CD14-positive monocyte (primary cell): ENCODE results near the gene WIZ. TPM values are rescaled to one million over a fixed set of nuclear protein-coding genes. Genes with fewer than 3 reads are reported as not detected.
A peak's percentile ranks its signal among the peaks of the same experiment; 100 is the strongest.

Experiments used
- DNase-seq, 3 donors: peaks; one replicate each; pipeline ENCODE4 v3.0.0-alpha.2; 2011 to 2022
- H2AFZ ChIP-seq: 2 replicates; pipeline ENCODE4 v1.6.0; 2012; ENCODE audit warnings: mild to moderate bottlenecking, low read depth, low read length, inconsistent platforms; ENCODE audit not compliant: insufficient read depth, poor library complexity, severe bottlenecking
- H3K27ac ChIP-seq, 2 donors: 1 replicate in 1 of 2; 2 replicates in 1 of 2; pipeline ENCODE4 v1.5.1; 2012 to 2013; ENCODE audit warnings: low read length in 2 of 2, control low read depth in 1 of 2, inconsistent platforms in 1 of 2, low read depth in 1 of 2, mild to moderate bottlenecking in 1 of 2
- H3K27me3 ChIP-seq, 2 donors: one replicate each; pipeline versions ENCODE4 v1.6.0 to v1.6.1; 2011 to 2013; ENCODE audit warnings: low read length in 2 of 2; ENCODE audit not compliant: control insufficient read depth in 2 of 2, insufficient read depth in 2 of 2
- H3K36me3 ChIP-seq, 2 donors: replicated peaks in 1 of 2; 1 replicate in 1 of 2; 2 replicates in 1 of 2; pipeline versions ENCODE4 v1.5.1 to v1.6.1; 2012 to 2013; ENCODE audit warnings: low read length in 2 of 2, control low read depth in 1 of 2, inconsistent platforms in 1 of 2, mild to moderate bottlenecking in 1 of 2; ENCODE audit not compliant: insufficient read depth in 2 of 2, control insufficient read depth in 1 of 2
- H3K4me1 ChIP-seq, 2 donors: 1 replicate in 1 of 2; 2 replicates in 1 of 2; pipeline versions ENCODE4 v1.5.1 to v1.6.1; 2012 to 2013; ENCODE audit warnings: low read length in 2 of 2, control low read depth in 1 of 2, inconsistent platforms in 1 of 2, mild to moderate bottlenecking in 1 of 2, moderate library complexity in 1 of 2; ENCODE audit not compliant: insufficient read depth in 2 of 2, control insufficient read depth in 1 of 2
- H3K4me2 ChIP-seq: replicated peaks from 2 replicates; pipeline ENCODE3; 2012; ENCODE audit warnings: low read length, moderate library complexity, mild to moderate bottlenecking; ENCODE audit not compliant: poor library complexity, severe bottlenecking; ENCODE audit errors: extremely low read depth
- H3K4me3 ChIP-seq, 3 experiments: fragments of 200-600 bp in 1 of 3; sonication (generic) in 1 of 3; replicated peaks in 1 of 3; 1 replicate in 2 of 3; 2 replicates in 1 of 3; pipeline ENCODE4 v1.5.1; 2011 to 2013; ENCODE audit warnings: low read length in 3 of 3, mild to moderate bottlenecking in 3 of 3, control low read depth in 2 of 3, low read depth in 2 of 3, inconsistent platforms in 1 of 3, moderate library complexity in 1 of 3
- H3K79me2 ChIP-seq: 2 replicates; pipeline ENCODE4 v1.6.0; 2012; ENCODE audit warnings: mild to moderate bottlenecking, control low read depth, inconsistent platforms, low read length, moderate library complexity; ENCODE audit not compliant: insufficient read depth
- H3K9ac ChIP-seq: 2 replicates; pipeline ENCODE4 v1.6.0; 2017; ENCODE audit warnings: low read length, mild to moderate bottlenecking; ENCODE audit not compliant: insufficient read depth, poor library complexity, severe bottlenecking
- H3K9me3 ChIP-seq, 2 donors: replicated peaks in 1 of 2; 1 replicate in 1 of 2; 2 replicates in 1 of 2; pipeline versions ENCODE4 v1.5.1 to v1.6.1; 2012 to 2013; ENCODE audit warnings: low read length in 2 of 2, control low read depth in 1 of 2; ENCODE audit not compliant: control insufficient read depth in 1 of 2, insufficient read depth in 1 of 2
- H4K20me1 ChIP-seq: 2 replicates; pipeline ENCODE4 v1.6.0; 2012; ENCODE audit warnings: mild to moderate bottlenecking, low read length, control low read depth, moderate library complexity; ENCODE audit not compliant: insufficient read depth
- H3K27ac Mint-ChIP-seq, 7 donors: one replicate each; pipeline ENCODE4 v1.8.0; 2020; ENCODE audit warnings: mild to moderate bottlenecking in 7 of 7, mixed read lengths in 7 of 7, moderate library complexity in 6 of 7, inconsistent platforms in 2 of 7
- H3K27me3 Mint-ChIP-seq, 3 donors: one replicate each; pipeline ENCODE4 v1.8.0; 2021 to 2022; ENCODE audit warnings: low read depth in 3 of 3, mild to moderate bottlenecking in 3 of 3, mixed read lengths in 3 of 3, moderate library complexity in 3 of 3, inconsistent platforms in 1 of 3
- H3K36me3 Mint-ChIP-seq, 2 donors: one replicate each; pipeline ENCODE4 v1.8.0; 2020; ENCODE audit warnings: mixed read lengths in 2 of 2, inconsistent platforms in 1 of 2, mild to moderate bottlenecking in 1 of 2
- H3K4me1 Mint-ChIP-seq: one replicate; pipeline ENCODE4 v1.8.0; 2020; ENCODE audit warnings: mild to moderate bottlenecking, mixed read lengths
- H3K4me3 Mint-ChIP-seq, 2 donors: one replicate each; pipeline ENCODE4 v1.8.0; 2020; ENCODE audit warnings: mild to moderate bottlenecking in 2 of 2, mixed read lengths in 2 of 2, moderate library complexity in 1 of 2
- H3K9me3 Mint-ChIP-seq, 7 donors: one replicate each; pipeline ENCODE4 v1.8.0; 2020 to 2022; ENCODE audit warnings: mixed read lengths in 7 of 7, mild to moderate bottlenecking in 6 of 7, moderate library complexity in 6 of 7, inconsistent platforms in 2 of 7
- CTCF ChIP-seq: fragments of 200-600 bp; IDR thresholded peaks from one replicate; pipeline ENCODE4 v1.8.0; 2022; ENCODE audit warnings: antibody characterized with exemption, mild to moderate bottlenecking
- WGBS: methylation state at CpG from one replicate; pipeline ENCODE4 v1.1.5; 2013; ENCODE audit warnings: missing lambda C conversion rate; ENCODE audit not compliant: insufficient coverage; 5-methylcytosine and 5-hydroxymethylcytosine counted together
- intact Hi-C, 2 donors: fragments of 100-400 bp; cut with micrococcal nuclease; formaldehyde crosslinking; loops; one replicate each; pipeline versions ENCODE4 v1.15.0 to v1.15.1; 2023
- polyA plus RNA-seq, 3 donors: library from polyadenylated mRNA; depleted of rRNA in 1 of 3; unstranded in 2 of 3; stranded (reverse) in 1 of 3; fragments of 300-500 nt in 2 of 3; fragments of >200 nt in 1 of 3; fragmentation: Illumina TruSeq in 2 of 3; gene quantifications; 1 replicate in 2 of 3; 2 replicates in 1 of 3; pipeline ENCODE4 v1.2.3, GENCODE V29; 2012 to 2021

The WIZ gene
- polyA plus RNA-seq, 3 donors, result 0.47 to 13.7 (median 0.51) TPM

- peaks cover 2 to 6% of the 10 kb centered on the region in 2 donors for H3K36me3 Mint-ChIP-seq
- Histone ChIP-seq H4K20me1 (peaks cover 4% of the 10 kb centered on the region), H3K9ac (no peak overlapping the region), H3K4me2 (no peak overlapping the region), H3K36me3 (peaks cover 0 to 8% of the 10 kb centered on the region in 2 donors), H3K4me3 (no peak overlapping the region), H3K4me1 (peaks cover 11 to 12% of the 10 kb centered on the region in 2 donors), H3K79me2 (no peaks in the 10 kb centered on the region), H3K27me3 (no peaks in the 10 kb centered on the region), H3K27ac (no peak overlapping the region), H2AFZ (no peak overlapping the region), H3K9me3 (no peaks in the 10 kb centered on the region)
- intact Hi-C loops, result no loop called here
- H3K4me1 Mint-ChIP-seq, result peaks cover 15% of the 10 kb centered on the region
- 84% methylated on average over 3 of the region's 4 CpGs for WGBS
- H3K27me3 Mint-ChIP-seq, result peaks cover 0 to 5% (median under 1%) of the 10 kb centered on the region in 3 donors
- H3K27ac Mint-ChIP-seq, result peak overlapping the region in 1 of 7 donors; percentile 19
- no peak for TF ChIP-seq CTCF
- H3K4me3 Mint-ChIP-seq, result no peak overlapping the region
- peaks cover 0 to 3% (median 0%) of the 10 kb centered on the region in 7 donors for H3K9me3 Mint-ChIP-seq
- DNase-seq, result no peak
Measured at GRCh38 chr19:15447057-15447456, 2.7 kb downstream of the WIZ start.

GRCh38 chr19:15445807-15446376, 3.9 kb downstream of the WIZ start:
- Histone ChIP-seq H2AFZ (no peak overlapping the region), H3K9me3 (no peaks in the 10 kb centered on the region), H4K20me1 (no peaks in the 10 kb centered on the region), H3K4me2 (no peak overlapping the region), H3K9ac (no peak overlapping the region), H3K79me2 (no peaks in the 10 kb centered on the region), H3K4me1 (peaks cover 11 to 12% of the 10 kb centered on the region in 2 donors), H3K27ac (no peak overlapping the region), H3K27me3 (no peaks in the 10 kb centered on the region), H3K4me3 (no peak overlapping the region), H3K36me3 (no peaks in the 10 kb centered on the region)
- H3K27ac Mint-ChIP-seq, result no peak overlapping the region
- H3K9me3 Mint-ChIP-seq, result peaks cover 0 to 3% (median 0%) of the 10 kb centered on the region in 7 donors
- no peak for DNase-seq
- WGBS, result 75% methylated on average over 4 of the region's 7 CpGs
- no peak overlapping the region for H3K4me3 Mint-ChIP-seq
- peaks cover 14% of the 10 kb centered on the region for H3K4me1 Mint-ChIP-seq
- intact Hi-C loops, result no loop called here
- peaks cover 0 to 4% of the 10 kb centered on the region in 2 donors for H3K36me3 Mint-ChIP-seq
- no peak for TF ChIP-seq CTCF
- peaks cover 0 to 5% (median 3%) of the 10 kb centered on the region in 3 donors for H3K27me3 Mint-ChIP-seq
